Umbilical cord (tissue), 2 donors: ENCODE results near the gene EXOSC5. TPM values are rescaled to one million over a fixed set of nuclear protein-coding genes. Genes with fewer than 3 reads are reported as not detected.
"Not testable (repeated sequence)": the region's sequence is repeated elsewhere in the genome, so short reads cannot be mapped to it uniquely, and the experiment has no call there.

Experiments
- DNase-seq: peaks from one replicate; pipeline ENCODE4 v3.0.0-alpha.2; 2015; ENCODE audit warnings: low spot score
- total RNA-seq: library from RNA; depleted of rRNA; stranded (reverse); fragments of >200 nt; gene quantifications from one replicate; pipeline ENCODE4 v1.2.3, GENCODE V29; 2014; ENCODE audit warnings: low replicate concordance; ENCODE audit not compliant: insufficient read depth

Gene EXOSC5
- total RNA-seq, 1 donor from 2014 or later = 15.9 TPM

DNA sequence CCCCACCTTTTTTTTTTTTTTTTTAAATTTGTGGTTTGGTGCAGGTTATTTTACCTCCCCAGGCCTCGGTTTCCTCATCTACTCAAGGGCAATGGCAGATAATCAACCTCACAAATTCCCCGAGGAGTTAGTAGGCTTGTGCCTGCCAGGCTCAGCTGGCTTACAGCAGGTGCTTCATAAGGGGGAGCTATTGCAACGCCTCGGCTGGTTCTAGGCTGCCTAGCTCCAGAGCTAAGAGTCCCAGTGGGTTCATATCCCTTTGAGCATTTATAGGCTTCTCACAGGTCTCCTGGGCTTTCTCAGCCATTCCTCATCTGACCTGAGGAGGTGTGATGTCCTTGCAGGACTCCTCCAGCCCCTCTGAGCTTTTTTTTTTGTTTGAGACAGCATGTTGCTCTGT is 11.1 kb upstream of the EXOSC5 start:
- no peak for DNase-seq

DNA sequence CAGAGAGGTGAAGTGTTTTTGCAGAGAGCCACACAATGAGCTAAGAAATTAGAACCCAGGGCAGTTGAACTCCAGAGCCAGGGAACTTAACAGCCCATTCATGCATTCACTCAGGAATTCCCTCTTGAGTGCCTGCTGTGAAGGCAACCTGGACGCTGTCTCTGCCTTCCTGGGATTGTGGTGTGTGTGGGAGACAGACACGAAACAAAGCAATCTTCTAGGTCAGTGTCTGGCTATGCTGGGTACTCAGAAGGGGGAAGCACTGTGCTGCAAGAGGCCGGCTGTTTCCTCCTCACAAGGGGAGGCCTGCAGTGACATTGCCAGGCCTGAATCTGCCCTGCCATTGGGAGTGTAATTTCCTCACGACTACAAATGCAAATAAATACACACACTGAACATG is 10.1 kb upstream of the EXOSC5 start:
- DNase-seq = no peak

DNA sequence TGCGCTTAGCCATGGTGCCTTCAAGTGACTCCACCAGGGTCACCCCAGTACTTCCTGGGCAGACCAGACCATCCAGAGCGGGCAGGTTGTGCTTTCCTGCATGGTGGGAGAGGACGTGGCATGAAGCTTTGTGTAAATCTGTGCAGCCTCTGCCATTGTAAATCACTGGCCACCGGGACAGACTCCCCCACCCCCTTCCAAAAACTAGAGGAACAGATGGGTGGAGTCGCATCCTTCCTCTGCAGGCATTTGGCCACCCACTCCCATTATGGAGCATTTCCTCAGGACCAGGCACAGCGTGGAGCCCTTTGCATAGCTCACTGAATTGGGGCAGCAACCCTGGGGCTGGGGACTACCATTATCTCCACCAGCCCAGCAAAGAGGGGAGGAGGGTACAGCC is 8.6 kb upstream of the EXOSC5 start:
- no peak for DNase-seq

DNA sequence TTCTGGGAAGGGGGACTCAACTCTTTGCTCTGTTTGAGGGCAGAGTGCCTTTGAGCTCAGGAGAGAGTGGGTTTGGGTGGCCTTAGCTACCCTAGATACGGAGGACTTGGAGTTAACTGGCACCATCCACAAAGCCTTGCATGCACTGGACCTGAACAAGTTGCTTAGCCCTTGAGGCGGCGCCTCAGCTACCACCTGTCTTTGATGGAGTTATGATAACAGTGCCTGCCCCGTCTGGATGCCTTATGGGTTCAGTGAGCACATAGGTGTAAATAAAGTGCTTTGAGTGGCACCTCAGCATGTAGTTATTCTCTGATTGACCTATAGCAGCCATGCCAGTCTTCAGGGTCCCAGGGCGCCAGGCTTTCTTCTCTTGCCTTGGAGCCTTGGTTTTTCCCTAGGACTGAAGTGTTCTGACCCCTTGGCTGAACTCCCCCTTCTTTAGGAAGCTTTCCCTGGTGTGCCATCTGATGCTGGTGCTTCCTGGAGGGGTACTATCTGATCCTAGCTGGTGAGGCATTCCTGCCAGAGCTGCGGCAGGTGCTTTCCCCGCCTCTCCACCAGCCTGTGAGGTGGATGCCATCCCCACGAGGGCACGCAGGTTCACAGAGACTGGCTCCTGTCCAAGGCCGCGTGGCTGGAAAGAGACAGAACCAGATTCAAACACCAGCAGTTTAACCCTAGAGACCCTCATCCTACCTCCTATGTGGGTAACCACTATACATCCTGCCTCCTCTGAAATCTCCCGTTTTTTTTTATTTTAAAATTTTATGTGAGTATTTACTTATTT is 6.2 kb upstream of the EXOSC5 start:
- no peak for DNase-seq

DNA sequence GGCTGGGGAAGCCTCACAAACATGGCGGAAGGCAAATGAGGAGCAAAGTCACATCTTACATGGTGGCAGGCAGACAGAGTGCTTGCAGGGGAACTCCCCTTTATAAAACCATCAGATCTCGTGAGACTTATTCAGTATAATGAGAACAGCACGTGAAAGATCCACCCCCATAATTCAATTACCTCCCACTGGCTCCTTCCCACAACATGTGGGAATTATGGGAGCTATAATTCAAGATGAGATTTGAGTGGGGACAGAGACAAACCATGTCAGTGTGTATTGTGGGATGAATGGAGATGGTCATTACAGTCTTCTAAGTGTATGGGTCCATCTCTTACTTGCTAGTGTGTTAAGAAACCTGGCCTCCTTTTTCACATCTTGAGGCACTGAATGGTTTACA is 4.9 kb upstream of the EXOSC5 start:
- DNase-seq = no peak

DNA sequence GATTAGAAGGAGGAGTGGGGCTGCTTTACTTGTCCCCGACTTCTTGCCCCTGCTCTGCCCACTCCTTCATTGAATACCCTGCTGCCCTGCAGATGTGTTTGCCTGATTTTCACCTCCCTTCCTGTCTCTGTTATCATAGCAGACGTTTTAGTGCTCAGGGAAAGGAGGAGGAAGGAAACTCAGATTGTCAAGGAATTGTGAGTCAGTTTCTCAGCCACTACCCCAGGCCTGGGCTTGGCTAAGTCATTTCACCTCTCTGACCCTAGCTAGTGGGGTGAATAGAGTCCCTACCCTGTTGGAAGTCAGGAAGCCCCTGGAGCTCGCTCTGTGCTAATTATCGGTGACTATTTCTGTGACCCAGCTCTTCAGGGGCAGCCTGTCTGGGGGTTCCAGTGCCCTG is 4.3 kb upstream of the EXOSC5 start:
- DNase-seq = no peak

DNA sequence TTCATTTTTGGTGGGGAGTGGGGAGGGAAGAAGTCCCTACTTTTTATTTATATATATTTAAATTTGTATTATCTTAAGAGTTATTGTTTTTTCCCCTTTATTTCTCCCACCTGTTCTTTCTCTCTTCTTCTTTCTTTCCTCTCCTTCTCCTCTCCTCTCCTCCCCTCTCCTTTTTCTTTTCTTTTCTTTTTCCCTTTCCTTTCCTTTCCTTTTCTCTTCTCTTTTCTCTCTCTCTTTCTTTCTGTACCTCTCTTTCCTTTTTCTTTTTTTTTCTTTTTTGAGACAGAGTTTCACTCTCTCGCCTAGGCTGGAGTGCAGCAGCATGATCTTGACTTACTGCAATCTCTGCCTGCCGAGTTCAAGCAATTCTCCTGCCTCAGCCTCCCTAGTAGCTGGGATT is 2.4 kb upstream of the EXOSC5 start:
- DNase-seq = no peak

DNA sequence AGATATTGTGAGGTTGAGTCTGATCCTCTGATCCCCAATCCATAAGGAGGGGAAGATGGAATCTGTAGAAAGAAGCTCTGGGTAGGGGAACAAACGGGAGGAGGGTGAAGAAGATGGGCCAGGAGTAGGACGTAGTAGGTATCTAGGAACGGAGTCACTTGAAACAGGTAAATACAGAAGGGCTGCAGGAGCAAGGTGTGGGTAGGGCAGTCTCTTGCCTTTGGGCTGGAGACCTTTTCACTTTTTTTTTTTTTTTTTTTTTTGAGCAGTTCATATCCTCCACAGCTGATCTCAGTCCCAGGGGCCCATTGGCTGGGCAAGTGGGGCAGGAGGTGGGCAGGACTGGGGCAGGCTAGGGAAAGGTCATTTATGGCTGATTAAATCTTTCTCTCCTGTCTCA is 1.9 kb upstream of the EXOSC5 start:
- DNase-seq = no peak

DNA sequence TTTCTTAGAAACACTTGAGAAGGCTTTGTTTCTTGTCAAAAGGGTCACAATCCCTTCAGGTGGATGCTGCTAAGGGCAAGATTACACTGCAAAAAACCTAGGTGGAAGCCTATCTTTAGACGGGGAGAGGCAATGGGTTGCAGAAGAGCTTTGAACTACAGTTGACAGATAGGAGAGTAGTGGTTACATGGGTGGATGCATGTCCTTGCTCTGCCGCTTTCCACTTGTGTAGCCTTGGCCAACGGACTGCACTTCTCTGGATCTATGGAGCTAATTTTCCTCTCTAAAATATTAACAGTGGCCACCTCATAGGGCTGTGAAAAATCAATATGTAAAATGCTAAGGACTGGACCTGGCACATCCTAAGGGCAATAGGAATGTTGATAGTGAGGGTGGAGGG is 1.4 kb upstream of the EXOSC5 start:
- DNase-seq = no peak

DNA sequence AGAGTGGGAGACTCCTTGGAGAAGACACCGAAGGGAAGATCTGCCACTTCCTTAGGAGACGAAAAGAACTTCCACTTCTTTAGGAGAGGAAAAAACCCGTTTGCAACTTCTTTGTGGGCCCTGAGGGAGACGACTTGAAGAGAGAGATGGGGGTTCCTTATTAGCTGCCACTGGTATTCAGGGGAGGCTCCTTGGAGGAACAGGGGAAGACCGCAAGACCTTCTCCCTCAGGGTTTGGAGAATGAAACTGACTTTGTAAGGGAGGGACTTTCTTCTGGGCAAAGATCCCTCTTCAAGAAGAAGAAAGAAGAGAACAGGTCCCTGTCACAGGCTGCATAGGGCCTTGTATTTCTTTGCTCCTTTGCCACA is 875 bp upstream of the EXOSC5 start:
- no peak for DNase-seq

DNA sequence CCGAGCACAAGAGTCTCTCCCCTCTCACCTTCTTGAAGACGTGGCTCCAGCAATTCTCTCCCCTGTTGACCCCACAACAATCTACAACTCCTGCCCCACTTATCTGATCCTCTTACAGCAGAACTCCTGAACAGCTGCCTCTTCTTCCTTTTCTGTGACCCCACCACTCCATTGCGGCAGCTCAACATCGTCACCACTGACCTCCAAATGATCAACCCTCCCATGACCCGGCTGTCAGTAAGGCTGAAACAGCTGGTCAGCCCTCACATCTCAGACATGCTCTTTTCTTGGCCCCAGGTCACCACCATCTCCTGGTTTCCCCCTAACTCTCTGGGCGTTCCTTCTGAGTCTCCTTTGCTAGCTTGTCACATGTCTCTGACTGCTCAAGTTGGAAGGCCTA is 1.8 kb downstream of the EXOSC5 start:
- no peak for DNase-seq

DNA sequence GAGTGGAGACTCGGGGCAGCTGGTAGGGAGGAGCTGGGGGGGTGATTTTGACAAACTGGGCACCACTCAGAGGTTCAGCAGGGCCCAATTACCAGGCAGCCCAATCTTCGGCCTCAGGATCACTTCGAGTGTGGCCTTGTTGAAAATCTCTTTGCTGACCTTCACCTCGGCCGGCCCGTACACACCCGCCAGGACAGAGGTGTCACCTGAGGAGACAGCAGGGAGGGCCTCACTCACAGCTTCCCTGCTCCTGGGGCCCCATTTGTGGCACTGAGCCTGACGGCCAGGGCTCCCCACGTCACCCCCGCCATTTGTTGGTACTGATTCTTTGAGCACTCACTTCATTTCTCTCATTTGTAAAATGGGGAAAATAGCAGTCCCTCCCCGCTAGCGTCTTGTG is 4.4 kb downstream of the EXOSC5 start:
- DNase-seq = no peak

DNA sequence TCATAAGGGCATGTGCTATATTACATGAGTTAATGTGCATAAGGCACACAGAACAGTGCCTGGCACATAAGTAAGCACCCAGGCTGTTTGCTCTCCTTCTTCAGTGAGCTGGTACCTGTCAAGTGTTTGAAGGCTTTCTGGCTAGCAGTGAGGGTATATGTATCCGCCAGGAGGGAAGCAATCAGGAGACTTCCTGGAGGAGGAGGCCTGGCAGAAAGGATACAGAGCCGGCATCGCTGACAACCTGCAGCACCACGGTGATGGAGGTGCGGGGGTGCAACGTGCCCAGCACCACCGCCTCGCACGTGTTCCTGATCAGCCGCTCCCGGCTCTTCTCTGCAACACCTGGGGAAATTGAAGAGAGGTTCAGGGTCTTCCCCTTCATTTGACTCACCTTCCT is 5.5 kb downstream of the EXOSC5 start:
- no peak for DNase-seq

DNA sequence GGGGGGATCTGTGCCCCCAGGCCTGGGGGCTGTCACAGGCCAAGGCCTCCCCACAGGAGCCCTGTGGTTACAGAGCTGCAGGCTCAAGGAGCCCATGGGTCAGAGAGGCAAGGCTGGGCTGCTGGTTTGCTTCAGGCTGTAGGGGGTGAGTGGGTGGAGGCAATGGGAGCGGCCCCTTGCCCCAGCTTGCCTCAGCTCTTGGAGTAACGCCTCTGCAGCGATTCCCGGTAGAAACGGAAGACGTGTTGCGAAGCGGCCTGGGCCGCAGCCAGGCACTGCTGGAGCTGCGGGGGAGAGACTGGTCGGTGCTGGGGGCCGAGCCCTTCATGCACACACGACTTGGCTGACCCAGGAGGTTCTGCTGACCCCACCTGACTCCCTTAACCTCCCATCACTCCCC is 10.7 kb downstream of the EXOSC5 start:
- DNase-seq = no peak

DNA sequence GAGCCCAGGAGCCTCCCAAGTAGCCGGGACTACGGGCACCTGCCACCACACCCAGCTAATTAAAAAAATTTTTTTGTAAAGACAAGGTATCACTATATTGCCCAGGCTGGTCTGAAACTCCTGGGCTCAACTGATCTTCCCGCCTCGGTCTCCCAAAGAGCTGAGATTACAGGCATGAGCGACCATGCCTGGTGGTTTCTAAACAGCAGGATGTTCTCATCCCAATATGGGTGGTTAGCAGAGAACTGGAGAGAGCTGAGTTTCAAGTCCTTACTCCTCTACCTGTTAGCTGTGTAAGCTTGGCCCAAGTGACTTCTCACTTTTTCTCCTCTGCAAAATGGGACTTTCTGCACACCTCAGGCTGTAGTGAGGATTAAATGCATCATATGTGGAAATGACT is 12.8 kb downstream of the EXOSC5 start:
- DNase-seq = no peak

DNA sequence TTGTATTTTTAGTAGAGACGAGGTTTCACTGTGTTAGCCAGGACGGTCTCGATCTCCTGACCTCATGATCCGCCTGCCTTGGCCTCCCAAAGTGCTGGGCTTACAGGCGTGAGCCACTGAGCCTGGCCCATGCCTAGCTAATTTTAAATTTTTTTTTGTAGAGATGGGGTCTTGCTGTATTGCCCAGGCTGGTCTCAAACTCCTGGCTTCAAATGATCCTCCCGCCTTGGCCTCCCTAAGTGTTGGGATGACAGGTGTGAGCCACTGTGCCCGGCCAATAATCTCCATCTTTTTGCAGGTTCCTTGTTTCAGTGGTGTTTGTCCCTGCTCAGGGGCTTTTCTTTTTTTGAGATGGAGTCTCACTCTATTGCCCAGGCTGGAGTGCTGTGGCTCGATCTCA is 15.6 kb downstream of the EXOSC5 start:
- not testable (repeated sequence) for DNase-seq

DNA sequence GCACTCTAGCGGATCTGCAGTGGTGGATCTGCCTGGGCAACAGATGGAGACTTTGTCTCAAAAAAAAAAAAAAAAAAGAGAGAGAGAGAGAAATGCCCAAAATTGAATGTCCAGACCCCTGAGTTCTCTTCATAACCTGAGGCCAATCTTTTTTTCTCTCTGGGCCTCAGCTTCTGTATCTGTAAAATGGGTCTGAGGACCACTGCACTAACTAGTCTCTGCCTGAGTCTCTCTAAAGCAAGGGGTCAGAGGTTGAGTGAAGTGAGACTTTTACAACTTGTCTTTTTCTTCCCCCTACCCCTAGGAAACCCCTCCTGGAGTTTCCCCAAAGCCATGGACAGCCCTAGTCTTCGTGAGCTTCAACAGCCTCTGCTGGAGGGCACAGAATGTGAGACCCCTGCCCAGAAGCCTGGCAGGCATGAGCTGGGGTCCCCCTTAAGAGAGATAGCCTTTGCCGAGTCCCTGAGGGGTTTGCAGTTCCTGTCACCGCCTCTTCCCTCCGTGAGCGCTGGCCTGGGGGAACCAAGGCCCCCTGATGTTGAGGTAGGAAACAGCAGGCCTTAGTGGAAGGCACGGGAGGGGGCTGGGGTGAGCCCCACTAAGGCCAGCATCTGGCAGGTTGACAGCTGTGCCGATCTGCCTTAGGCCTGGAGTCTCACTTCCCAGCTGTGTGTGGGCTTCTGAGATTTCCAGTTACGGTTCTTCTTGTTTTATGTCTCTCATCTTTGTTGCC is 19.0 kb downstream of the EXOSC5 start:
- DNase-seq = peak; percentile 72

DNA sequence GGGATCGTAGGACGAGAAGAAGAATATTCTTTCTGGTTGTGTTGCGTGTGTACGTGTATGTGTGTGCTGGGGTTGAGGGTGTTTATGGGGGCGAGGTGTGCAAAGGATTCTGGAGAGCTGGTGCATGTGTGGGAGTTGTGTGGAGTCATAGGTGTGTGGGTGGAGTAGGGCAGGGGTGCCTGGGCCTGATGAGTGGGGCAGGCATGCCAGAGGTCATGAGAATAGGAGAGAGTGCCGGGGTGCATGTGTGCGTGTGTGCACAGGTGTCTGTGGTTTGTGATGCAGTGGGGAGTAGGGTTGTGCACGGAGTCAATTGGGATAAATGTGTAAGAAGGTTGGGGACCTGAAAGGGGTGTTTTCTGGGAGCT is 20.2 kb downstream of the EXOSC5 start:
- no peak for DNase-seq

DNA sequence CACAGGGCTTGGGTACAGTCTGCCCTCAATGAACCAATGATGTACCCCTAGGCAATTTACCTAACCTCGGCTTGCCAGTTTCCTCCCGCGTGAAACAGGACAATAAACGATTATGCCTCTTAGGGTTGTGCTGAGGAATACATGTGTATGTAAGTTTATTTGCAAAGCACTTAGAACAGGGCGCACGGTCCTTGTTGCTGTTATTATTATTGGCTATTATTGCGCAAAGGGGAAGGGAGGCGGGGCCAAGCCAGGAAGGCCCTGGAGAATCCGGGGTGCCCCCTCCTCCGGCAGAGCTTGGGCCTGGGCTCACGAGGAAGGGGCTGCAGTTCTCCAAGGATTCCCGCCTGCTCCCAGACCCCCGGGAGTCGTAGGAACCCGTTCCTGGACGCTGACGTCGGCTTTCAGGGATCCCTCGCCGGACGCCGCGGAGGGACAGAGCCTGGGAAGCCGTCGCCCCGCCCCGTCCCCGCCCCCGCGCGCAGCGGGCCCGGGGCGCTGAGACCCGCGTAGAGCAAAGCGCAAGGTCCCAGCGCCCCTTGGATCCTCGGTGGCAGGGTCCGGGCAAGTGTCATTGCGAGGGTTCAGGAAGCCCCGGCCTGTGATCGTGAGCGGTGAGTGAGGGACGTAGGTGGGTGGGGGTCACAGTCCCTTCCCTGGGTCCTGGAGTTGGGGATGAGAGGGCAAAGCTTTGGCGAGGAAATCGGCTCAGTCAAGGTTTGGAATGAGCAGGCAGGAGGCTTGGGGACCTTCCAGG is 20.7 kb downstream of the EXOSC5 start, which contains the start of gene TMEM91:
TMEM91 (plus strand) TSS at position 293 of the 757 bp plus-strand sequence. CDS start 1,777 bp downstream, outside the sequence.
- peak; percentile 47 for DNase-seq

DNA sequence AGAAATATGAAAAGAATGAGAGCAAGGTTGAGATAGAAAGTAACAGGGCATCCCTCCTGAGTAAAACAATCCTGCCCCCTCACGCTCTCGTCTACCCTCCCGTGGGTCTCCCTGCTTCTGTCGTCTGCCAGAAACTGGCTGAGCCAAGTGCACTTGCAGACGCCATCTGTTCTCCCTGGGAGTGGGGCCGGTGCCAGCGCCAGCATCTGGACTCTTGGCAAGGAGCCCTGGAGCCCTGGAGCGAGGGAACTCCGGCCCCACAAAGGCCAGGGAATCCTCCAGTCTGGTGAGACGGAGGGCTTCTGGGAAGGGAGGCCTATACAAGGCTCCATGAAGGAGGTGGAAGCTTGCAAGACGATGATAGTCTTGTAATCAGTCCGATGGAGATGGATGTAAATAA is 23.2 kb downstream of the EXOSC5 start:
- peak; percentile 96 for DNase-seq

DNA sequence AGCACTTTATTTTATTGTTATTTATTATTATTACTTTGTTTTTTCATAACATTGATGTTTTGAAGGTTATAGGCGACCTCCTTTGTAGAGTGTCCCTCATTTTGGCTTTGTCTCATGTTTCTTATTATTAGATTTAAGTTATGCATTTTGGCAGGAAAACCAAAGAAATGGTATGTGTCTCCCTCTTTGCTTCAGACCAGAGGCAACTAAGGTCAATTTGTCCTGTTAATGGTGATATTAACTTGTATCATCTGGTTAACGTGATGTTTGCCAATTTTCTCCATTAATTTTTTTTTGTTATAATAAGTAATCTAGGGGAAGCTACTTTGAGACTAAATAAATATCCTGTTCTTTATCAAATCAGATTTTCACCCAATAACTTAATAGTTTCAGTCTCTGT is 24.7 kb downstream of the EXOSC5 start:
- DNase-seq = no peak

DNA sequence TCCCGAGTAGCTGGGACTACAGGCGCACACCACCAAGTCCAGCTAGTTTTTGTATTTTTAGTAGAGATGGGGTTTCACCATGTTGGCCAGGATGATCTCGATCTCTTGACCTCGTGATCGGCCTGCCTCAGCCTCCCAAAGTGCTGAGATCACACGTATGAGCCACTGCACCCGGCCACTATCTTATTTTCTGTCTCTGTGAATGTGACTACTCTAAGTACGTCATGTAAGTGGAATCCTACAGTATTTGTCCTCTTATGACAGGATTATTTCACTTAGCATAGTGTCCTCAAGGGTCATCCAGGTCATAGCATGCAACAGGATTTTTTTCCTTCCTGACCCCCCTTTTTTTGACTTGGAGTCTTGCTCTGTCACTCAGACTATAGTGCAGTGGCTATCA is 25.6 kb downstream of the EXOSC5 start:
- no peak for DNase-seq

DNA sequence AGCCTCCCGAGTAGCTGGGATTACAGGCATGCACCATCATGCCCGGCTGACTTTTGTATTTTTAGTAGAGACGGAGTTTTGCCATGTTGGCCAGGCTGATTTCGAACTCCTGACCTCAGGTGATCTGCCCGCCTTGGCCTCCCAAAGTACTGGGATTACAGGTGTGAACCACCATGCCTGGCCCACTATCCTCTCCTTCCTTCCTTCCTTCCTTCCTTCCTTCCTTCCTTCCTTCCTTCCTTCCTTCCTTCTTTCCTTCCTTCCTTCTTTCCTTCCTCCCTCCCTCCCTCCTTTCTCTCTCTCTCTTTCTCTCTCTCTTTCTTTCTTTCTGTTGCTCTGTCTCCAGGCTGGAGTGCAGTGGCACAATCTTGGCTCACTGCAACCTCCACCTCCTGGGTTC is 26.0 kb downstream of the EXOSC5 start:
- DNase-seq = not testable (repeated sequence)
